IMR-90 (cell line): ENCODE measurements around the gene TCERG1L. TPM values are rescaled to one million over a fixed set of nuclear protein-coding genes. Genes with fewer than 3 reads are reported as not detected.
"Not testable (repeated sequence)": the region's sequence is repeated elsewhere in the genome, so short reads cannot be mapped to it uniquely, and the experiment has no call there.

Experiments used
- ATAC-seq: fragments of 200-7000 bp; cut with Tn5 transposase; 2 replicates; pipeline ENCODE4 v1.9.1; 2020; ENCODE audit warnings: low read depth, mild to moderate bottlenecking, moderate library complexity
- BruUV-seq: library from RNA; stranded (reverse); fragments of 400-500 nt; replicated peaks from 2 replicates; lab custom pipeline; 2021; lab: Mats Ljungman, UMichigan
- CTCF ChIA-PET: fragments of 300-600 bp; formaldehyde crosslinking; extraction: SDS; loops from one replicate; lab custom pipeline; 2021; ENCODE audit warnings: antibody characterized with exemption; lab: Yijun Ruan, JAX
- POLR2A ChIA-PET: fragments of 300-600 bp; sonication (Branson Sonifier 250); formaldehyde crosslinking; loops from one replicate; lab custom pipeline; 2022; ENCODE audit warnings: antibody characterized with exemption; ENCODE audit not compliant: unreplicated experiment; lab: Charles Lee
- DNase-seq: peaks from one replicate; pipeline ENCODE4 v3.0.0; 2013
- H2AFZ ChIP-seq: replicated peaks from 2 replicates; pipeline ENCODE3; 2013; ENCODE audit warnings: low read length, mild to moderate bottlenecking; ENCODE audit not compliant: poor library complexity
- H2AK5ac ChIP-seq: 2 replicates; pipeline ENCODE4 v1.6.1; 2013; ENCODE audit warnings: low read depth, low read length, inconsistent platforms
- H2AK9ac ChIP-seq: replicated peaks from 2 replicates; pipeline ENCODE3; 2013; ENCODE audit warnings: mild to moderate bottlenecking, low read depth, low read length, moderate library complexity; ENCODE audit not compliant: poor library complexity
- H2BK120ac ChIP-seq: 2 replicates; pipeline ENCODE4 v1.6.1; 2013; ENCODE audit warnings: low read depth, low read length, inconsistent platforms
- H2BK15ac ChIP-seq: 3 replicates; pipeline ENCODE4 v1.6.1; 2013; ENCODE audit warnings: low read depth, low read length, inconsistent platforms
- H2BK20ac ChIP-seq: 2 replicates; pipeline ENCODE4 v1.6.1; 2013; ENCODE audit warnings: low read depth, mild to moderate bottlenecking, inconsistent platforms, low read length, moderate library complexity
- H2BK5ac ChIP-seq: 2 replicates; pipeline ENCODE4 v1.6.1; 2013; ENCODE audit warnings: mild to moderate bottlenecking, low read depth, low read length, inconsistent platforms; ENCODE audit not compliant: poor library complexity, severe bottlenecking
- H3K14ac ChIP-seq: replicated peaks from 2 replicates; pipeline ENCODE4 v1.6.1; 2013; ENCODE audit warnings: low read depth, low read length, inconsistent platforms
- H3K18ac ChIP-seq: 2 replicates; pipeline ENCODE4 v1.6.1; 2013; ENCODE audit warnings: low read depth, low read length, control low read depth
- H3K23ac ChIP-seq: 2 replicates; pipeline ENCODE4 v1.6.1; 2013; ENCODE audit warnings: low read depth, low read length, inconsistent platforms
- H3K27ac ChIP-seq: 2 replicates; pipeline ENCODE4 v1.5.1; 2013; ENCODE audit warnings: mild to moderate bottlenecking, control low read depth, low read length; ENCODE audit not compliant: insufficient read depth
- H3K27me3 ChIP-seq: 2 replicates; pipeline ENCODE4 v1.6.1; 2013; ENCODE audit warnings: low read length; ENCODE audit not compliant: control insufficient read depth, insufficient read depth
- H3K36me3 ChIP-seq: 2 replicates; pipeline ENCODE4 v1.6.1; 2013; ENCODE audit warnings: low read length, mixed read lengths; ENCODE audit not compliant: control insufficient read depth, insufficient read depth
- H3K4ac ChIP-seq: 2 replicates; pipeline ENCODE4 v1.6.1; 2013; ENCODE audit warnings: low read depth, low read length, inconsistent platforms
- H3K4me1 ChIP-seq: 2 replicates; pipeline ENCODE4 v1.6.1; 2013; ENCODE audit warnings: low read length, mixed read lengths; ENCODE audit not compliant: control insufficient read depth, insufficient read depth
- H3K4me2 ChIP-seq: 2 replicates; pipeline ENCODE4 v1.6.1; 2013; ENCODE audit warnings: low read depth, mild to moderate bottlenecking, control low read depth, low read length, moderate library complexity
- H3K4me3 ChIP-seq: 2 replicates; pipeline ENCODE4 v1.5.1; 2013; ENCODE audit warnings: low read depth, mild to moderate bottlenecking, control low read depth, low read length, moderate library complexity; ENCODE audit not compliant: insufficient read depth
- H3K56ac ChIP-seq: 2 replicates; pipeline ENCODE4 v1.6.1; 2013; ENCODE audit warnings: low read length, inconsistent platforms; ENCODE audit not compliant: insufficient read depth; ENCODE audit errors: extremely low read depth
- H3K79me1 ChIP-seq, 2 experiments: 2 replicates each; pipeline ENCODE4 v1.6.1; 2013; ENCODE audit warnings: low read length in 2 of 2, inconsistent platforms in 1 of 2, low read depth in 1 of 2
- H3K9ac ChIP-seq: 2 replicates; pipeline ENCODE4 v1.6.1; 2013; ENCODE audit warnings: low read depth, low read length, control low read depth
- H3K9me1 ChIP-seq: 2 replicates; pipeline ENCODE4 v1.6.1; 2013; ENCODE audit warnings: low read length, inconsistent platforms; ENCODE audit not compliant: insufficient read depth
- H3K9me3 ChIP-seq: 2 replicates; pipeline ENCODE4 v1.6.1; 2013; ENCODE audit warnings: low read length; ENCODE audit not compliant: control insufficient read depth, insufficient read depth
- H4K20me1 ChIP-seq: 2 replicates; pipeline ENCODE4 v1.6.1; 2013; ENCODE audit warnings: low read length, inconsistent platforms; ENCODE audit not compliant: insufficient read depth
- H4K5ac ChIP-seq: 2 replicates; pipeline ENCODE4 v1.6.1; 2013; ENCODE audit warnings: mild to moderate bottlenecking, low read depth, low read length, control low read depth
- H4K8ac ChIP-seq, 2 experiments: 2 replicates each; pipeline ENCODE4 v1.6.1; 2013; ENCODE audit warnings: low read depth in 2 of 2, low read length in 2 of 2, control low read depth in 1 of 2, inconsistent platforms in 1 of 2
- H4K91ac ChIP-seq: 2 replicates; pipeline ENCODE4 v1.6.1; 2013; ENCODE audit warnings: low read depth, low read length, inconsistent platforms; ENCODE audit not compliant: insufficient read depth
- WGBS, 2 experiments: methylation state at CpG; one replicate each; pipeline versions ENCODE4 v1.1.5 to v1.1.7; 2013; ENCODE audit warnings: missing lambda C conversion rate in 2 of 2; ENCODE audit not compliant: insufficient read length in 1 of 2; ENCODE audit errors: extremely low coverage in 2 of 2; 5-methylcytosine and 5-hydroxymethylcytosine counted together
- dilution Hi-C: fragments of 300-500 bp; cut with HindIII; formaldehyde crosslinking; loops from one replicate; pipeline ENCODE4 v1.14.3; 2018; ENCODE audit warnings: low sequenced_read_pairs; ENCODE audit not compliant: unreplicated experiment
- in situ Hi-C: fragments of 300-500 bp; cut with MboI; formaldehyde crosslinking; loops from 3 replicates; pipeline ENCODE4 v1.14.3; 2019; ENCODE audit warnings: low sequenced_read_pairs, inconsistent platforms, mixed read lengths
- intact Hi-C: fragments of 100-400 bp; cut with micrococcal nuclease; formaldehyde crosslinking; loops from 2 replicates; pipeline ENCODE4 v1.10.0; 2022
- polyA plus RNA-seq, 3 experiments: library from polyadenylated mRNA; depleted of rRNA; stranded (reverse); fragments of >200 nt; gene quantifications; 2 replicates each; pipeline ENCODE4 v1.2.3, GENCODE V29; 2012; ENCODE audit warnings: low replicate concordance in 1 of 3
- total RNA-seq: library from RNA; depleted of rRNA; stranded (reverse); fragments of >200 nt; gene quantifications from 2 replicates; pipeline ENCODE4 v1.2.3, GENCODE V29; 2012

The TCERG1L gene
- total and polyA plus RNA-seq, 2 of the 4 experiments (the other 2 are of a cell fraction) = not detected

GRCh38 chr10:131234606-131235005, 76.9 kb downstream of the TCERG1L start:
- BruUV-seq, H3K18ac ChIP-seq, H4K8ac ChIP-seq, H3K9ac ChIP-seq, H3K36me3 ChIP-seq, H2BK5ac ChIP-seq, H3K23ac ChIP-seq, DNase-seq, H3K4ac ChIP-seq, in situ Hi-C loops, intact Hi-C loops, CTCF ChIA-PET, H3K4me1 ChIP-seq, H3K4me2 ChIP-seq, H3K56ac ChIP-seq, H2BK20ac ChIP-seq, H3K27ac ChIP-seq, dilution Hi-C loops, ATAC-seq, H2AK9ac ChIP-seq, H4K20me1 ChIP-seq, H3K9me1 ChIP-seq, H3K4me3 ChIP-seq, POLR2A ChIA-PET, H4K91ac ChIP-seq, H3K14ac ChIP-seq, H2AFZ ChIP-seq, H2BK120ac ChIP-seq, H2BK15ac ChIP-seq, H3K27me3 ChIP-seq, H4K5ac ChIP-seq, H2AK5ac ChIP-seq, H3K79me1 ChIP-seq: not testable (repeated sequence)
- no CpG with 5 or more reads among the region's 13 CpGs for WGBS, 2 experiments
- peaks cover 47% of the 10 kb centered on the region for H3K9me3 ChIP-seq
